Transverse colon (tissue), 3 donors: Measurements from ENCODE around the gene CEP95.

Source experiments
- CTCF ChIP-seq, 5 experiments: fragments of 200-600 bp in 3 of 5; fragments of 450-650 bp in 2 of 5; sonication (generic) in 3 of 5; IDR thresholded peaks; 1 replicate in 2 of 5; 2 replicates in 3 of 5; pipeline ENCODE4 v1.5.1; 2016 to 2017; ENCODE audit warnings: antibody characterized with exemption in 5 of 5, inconsistent platforms in 3 of 5, mild to moderate bottlenecking in 2 of 5, moderate library complexity in 1 of 5
- EP300 ChIP-seq: sonication (generic); formaldehyde crosslinking; IDR thresholded peaks from one replicate; pipeline ENCODE4 v1.6.1; 2017; ENCODE audit warnings: antibody characterized with exemption, low read depth

DNA sequence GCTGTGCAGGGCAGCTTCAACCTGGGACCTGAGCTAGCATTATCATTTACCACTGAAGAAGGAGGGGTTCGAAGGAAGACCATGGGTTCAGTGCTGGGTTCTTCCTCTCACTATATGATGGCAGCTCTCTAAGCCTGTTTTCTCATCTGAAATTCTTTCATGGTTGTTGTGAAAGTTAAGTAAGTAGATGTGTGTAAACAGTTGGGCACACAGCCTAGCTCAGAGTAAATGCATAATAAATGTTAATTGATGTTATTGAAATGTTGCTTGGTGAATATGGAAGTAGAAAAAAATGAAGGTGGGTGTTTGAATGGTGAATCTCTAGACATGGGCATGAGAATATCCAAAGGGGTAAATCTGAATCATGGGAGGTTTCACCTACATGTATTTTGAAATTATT lies 9.1 kb downstream of the CEP95 start:
- no peak for TF ChIP-seq CTCF (IDR thresholded peaks at IDR 0.05)
- TF ChIP-seq EP300: no peak
